B cell (primary cell): ENCODE results near the gene CPSF6. TPM values are rescaled to one million over a fixed set of nuclear protein-coding genes. Genes with fewer than 3 reads are reported as not detected.

Experiments
- ATAC-seq: fragments of 200-7000 bp; cut with Tn5 transposase; one replicate; pipeline ENCODE4 v1.10.0; 2021; ENCODE audit warnings: low read depth, mild to moderate bottlenecking, moderate number of reproducible peaks, moderate library complexity
- CTCF ChIA-PET: fragments of 350-600 bp; sonication (Branson Sonifier 250); formaldehyde crosslinking; loops from one replicate; lab custom pipeline; 2021; ENCODE audit warnings: antibody characterized with exemption, inconsistent platforms; lab: Charles Lee
- POLR2A ChIA-PET: fragments of 350-600 bp; sonication (Branson Sonifier 250); formaldehyde crosslinking; loops from one replicate; lab custom pipeline; 2021; ENCODE audit warnings: antibody characterized with exemption; lab: Charles Lee
- DNase-seq: peaks from one replicate; pipeline ENCODE4 v3.0.0; 2013
- H2AFZ ChIP-seq: 2 replicates; pipeline ENCODE4 v1.6.1; 2012; ENCODE audit warnings: mild to moderate bottlenecking, low read depth, low read length; ENCODE audit not compliant: insufficient read depth, poor library complexity, severe bottlenecking
- H3K27ac ChIP-seq, 2 donors: 1 replicate in 1 of 2; 2 replicates in 1 of 2; pipeline ENCODE4 v1.5.1; 2012 to 2013; ENCODE audit warnings: low read length in 2 of 2, mild to moderate bottlenecking in 2 of 2, moderate library complexity in 1 of 2
- H3K27me3 ChIP-seq, 4 experiments: fragments of 200-600 bp in 1 of 4; sonication (generic) in 1 of 4; replicated peaks in 1 of 4; 1 replicate in 2 of 4; 2 replicates in 2 of 4; pipeline versions ENCODE4 v1.6.1 to v1.7.0; 2013 to 2016; ENCODE audit warnings: low read length in 3 of 4, mild to moderate bottlenecking in 2 of 4, mixed read lengths in 1 of 4, moderate library complexity in 1 of 4; ENCODE audit not compliant: insufficient read depth in 4 of 4, control insufficient read depth in 3 of 4; ENCODE audit errors: control extremely low read depth in 1 of 4
- H3K36me3 ChIP-seq, 2 experiments: replicated peaks in 1 of 2; 1 replicate in 1 of 2; 2 replicates in 1 of 2; pipeline versions ENCODE4 v1.6.1 to v1.7.1; 2013; ENCODE audit warnings: low read length in 1 of 2; ENCODE audit not compliant: insufficient read depth in 2 of 2, control insufficient read depth in 1 of 2; ENCODE audit errors: control extremely low read depth in 1 of 2, extremely low read depth in 1 of 2
- H3K4me1 ChIP-seq, 2 donors: fragments of 200-600 bp in 1 of 2; sonication (generic) in 1 of 2; 1 replicate in 1 of 2; 2 replicates in 1 of 2; pipeline versions ENCODE4 v1.5.1 to v1.6.1; 2013 to 2017; ENCODE audit warnings: low read length in 2 of 2; ENCODE audit not compliant: control insufficient read depth in 2 of 2, insufficient read depth in 2 of 2
- H3K4me2 ChIP-seq: replicated peaks from 2 replicates; pipeline ENCODE3; 2012; ENCODE audit warnings: mild to moderate bottlenecking, low read depth, low read length; ENCODE audit not compliant: poor library complexity, severe bottlenecking
- H3K4me3 ChIP-seq, 5 experiments: fragments of 200-600 bp in 1 of 5; sonication (generic) in 1 of 5; 1 replicate in 3 of 5; 2 replicates in 2 of 5; pipeline versions ENCODE4 v1.5.1 to v1.7.0; 2011 to 2016; ENCODE audit warnings: low read length in 4 of 5, mild to moderate bottlenecking in 4 of 5, low read depth in 2 of 5, control low read depth in 1 of 5, moderate library complexity in 1 of 5; ENCODE audit not compliant: insufficient read depth in 1 of 5; ENCODE audit errors: control extremely low read depth in 1 of 5, extremely low read depth in 1 of 5
- H3K79me2 ChIP-seq: fragments of 200-600 bp; sonication (generic); one replicate; pipeline ENCODE4 v1.6.0; 2016; ENCODE audit warnings: low read length; ENCODE audit not compliant: control insufficient read depth, insufficient read depth
- H3K9ac ChIP-seq: fragments of 200-600 bp; sonication (generic); 2 replicates; pipeline ENCODE4 v1.6.1; 2017; ENCODE audit warnings: mild to moderate bottlenecking, low read length, moderate library complexity
- H3K9me3 ChIP-seq, 3 donors: one replicate each; pipeline versions ENCODE4 v1.6.1 to v1.7.1; 2013; ENCODE audit warnings: low read length in 2 of 3; ENCODE audit not compliant: control insufficient read depth in 2 of 3, insufficient read depth in 1 of 3; ENCODE audit errors: control extremely low read depth in 1 of 3
- H4K20me1 ChIP-seq: 2 replicates; pipeline ENCODE4 v1.6.0; 2012; ENCODE audit warnings: mild to moderate bottlenecking, low read length; ENCODE audit not compliant: insufficient read depth, control insufficient read depth, poor library complexity, severe bottlenecking
- H3K27ac Mint-ChIP-seq: one replicate; pipeline ENCODE4 v1.8.0; 2021; ENCODE audit warnings: mixed read lengths
- H3K27me3 Mint-ChIP-seq: one replicate; pipeline ENCODE4 v1.8.0; 2021; ENCODE audit warnings: mixed read lengths
- H3K4me1 Mint-ChIP-seq: one replicate; pipeline ENCODE4 v1.8.0; 2021; ENCODE audit warnings: mixed read lengths
- H3K4me3 Mint-ChIP-seq: one replicate; pipeline ENCODE4 v1.8.0; 2021; ENCODE audit warnings: mixed read lengths
- H3K9me3 Mint-ChIP-seq: one replicate; pipeline ENCODE4 v1.8.0; 2022; ENCODE audit warnings: mixed read lengths; ENCODE audit not compliant: insufficient read depth
- EZH2 ChIP-seq: IDR thresholded peaks from 2 replicates; pipeline ENCODE4 v1.6.1; 2012; ENCODE audit warnings: borderline replicate concordance, low read depth, mild to moderate bottlenecking, moderate library complexity, low read length; ENCODE audit not compliant: insufficient read depth, poor library complexity, severe bottlenecking
- WGBS: methylation state at CpG from one replicate; pipeline ENCODE4 v1.1.5; 2013; ENCODE audit warnings: missing lambda C conversion rate; ENCODE audit not compliant: insufficient coverage; 5-methylcytosine and 5-hydroxymethylcytosine counted together
- intact Hi-C: fragments of 100-400 bp; cut with micrococcal nuclease; formaldehyde crosslinking; loops from one replicate; pipeline ENCODE4 v1.10.0; 2022
- polyA plus RNA-seq: library from polyadenylated mRNA; depleted of rRNA; stranded (reverse); fragments of >200 nt; gene quantifications from 2 replicates; pipeline ENCODE4 v1.2.3, GENCODE V29; 2012
- total RNA-seq, 2 donors: library from RNA; stranded (reverse); fragments of 120-200 nt in 1 of 2; gene quantifications; 1 replicate in 1 of 2; 2 replicates in 1 of 2; pipeline versions ENCODE4 v1.2.3 to v1.2.4, GENCODE V29; 2013 to 2022
- TF ChIP-seq, protein P1 (sequence below): fragments of 200-600 bp; IDR thresholded peaks from one replicate; pipeline ENCODE4 v1.8.0; 2022; ENCODE audit warnings: antibody characterized with exemption, mild to moderate bottlenecking

CPSF6 gene
- total and polyA plus RNA-seq, 2 donors (not counting 1 experiment from before 2014, with no cell fraction given) = 22.3 to 108 TPM

GRCh38 chr12:69240631-69240995 is 1.2 kb downstream of the CPSF6 start:
- intact Hi-C loops = loop anchor here (1.0 to 10.0 kb wide), 4 partner anchors 12 to 94 kb away; no protein-coding TSS in a partner anchor
- Histone ChIP-seq H3K9ac (peak overlapping the region; percentile 97), H4K20me1 (peaks cover 32% of the 10 kb centered on the region), H3K36me3 (no peaks in the 10 kb centered on the region), H3K4me3 (peak overlapping the region; percentile 63 to 91 (median 88)), H3K79me2 (peaks cover 58% of the 10 kb centered on the region), H3K27ac (peak overlapping the region; percentile 79 to 88), H3K4me2 (peak overlapping the region; percentile 94), H3K27me3 (no peaks in the 10 kb centered on the region), H2AFZ (peak overlapping the region; percentile 97), H3K9me3 (no peaks in the 10 kb centered on the region), H3K4me1 (peaks cover 33 to 39% of the 10 kb centered on the region in 2 donors)
- Mint-ChIP-seq H3K4me3 (peak overlapping the region; percentile 93), H3K27me3 (no peaks in the 10 kb centered on the region), H3K27ac (peak overlapping the region; percentile 98), H3K4me1 (peaks cover 56% of the 10 kb centered on the region), H3K9me3 (no peaks in the 10 kb centered on the region)
- no peak for TF ChIP-seq EZH2
- TF ChIP-seq, protein P1, sequence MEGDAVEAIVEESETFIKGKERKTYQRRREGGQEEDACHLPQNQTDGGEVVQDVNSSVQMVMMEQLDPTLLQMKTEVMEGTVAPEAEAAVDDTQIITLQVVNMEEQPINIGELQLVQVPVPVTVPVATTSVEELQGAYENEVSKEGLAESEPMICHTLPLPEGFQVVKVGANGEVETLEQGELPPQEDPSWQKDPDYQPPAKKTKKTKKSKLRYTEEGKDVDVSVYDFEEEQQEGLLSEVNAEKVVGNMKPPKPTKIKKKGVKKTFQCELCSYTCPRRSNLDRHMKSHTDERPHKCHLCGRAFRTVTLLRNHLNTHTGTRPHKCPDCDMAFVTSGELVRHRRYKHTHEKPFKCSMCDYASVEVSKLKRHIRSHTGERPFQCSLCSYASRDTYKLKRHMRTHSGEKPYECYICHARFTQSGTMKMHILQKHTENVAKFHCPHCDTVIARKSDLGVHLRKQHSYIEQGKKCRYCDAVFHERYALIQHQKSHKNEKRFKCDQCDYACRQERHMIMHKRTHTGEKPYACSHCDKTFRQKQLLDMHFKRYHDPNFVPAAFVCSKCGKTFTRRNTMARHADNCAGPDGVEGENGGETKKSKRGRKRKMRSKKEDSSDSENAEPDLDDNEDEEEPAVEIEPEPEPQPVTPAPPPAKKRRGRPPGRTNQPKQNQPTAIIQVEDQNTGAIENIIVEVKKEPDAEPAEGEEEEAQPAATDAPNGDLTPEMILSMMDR = no peak
- ATAC-seq = no peak
- CTCF ChIA-PET = interaction anchor here (1.5 to 3.7 kb wide), 2 partner anchors 12 to 331 kb away, joined by 3 to 18 read pairs; no protein-coding TSS in a partner anchor
- DNase-seq = peak; percentile 26
- POLR2A ChIA-PET = no interaction called here
- 0% methylated on average over 3 of the region's 11 CpGs for WGBS

- peaks cover 36 to 39% of the 10 kb centered on the region in 2 donors for H3K4me1 ChIP-seq
- no peak for ATAC-seq
- no peak for DNase-seq
- H3K9me3 Mint-ChIP-seq = no peaks in the 10 kb centered on the region
- peak overlapping the region; percentile 97 for H3K9ac ChIP-seq
- peak overlapping the region; percentile 64 for H3K4me3 Mint-ChIP-seq
- H3K27me3 Mint-ChIP-seq = no peaks in the 10 kb centered on the region
- H3K36me3 ChIP-seq = no peaks in the 10 kb centered on the region
- no peak overlapping the region for H2AFZ ChIP-seq
- ChIA-PET CTCF (interaction anchor here (0.6 to 3.7 kb wide), 6 partner anchors 11 to 330 kb away, joined by 3 to 18 read pairs (median 6); no protein-coding TSS in a partner anchor), POLR2A (no interaction called here)
- 0% methylated on average over 1 of the region's 5 CpGs for WGBS
- H3K4me3 ChIP-seq = peak overlapping the region in 1 of 5 experiments; percentile 91
- H3K79me2 ChIP-seq = peaks cover 68% of the 10 kb centered on the region
- no peak for TF ChIP-seq EZH2
- TF ChIP-seq, protein P1 = no peak
- peaks cover 37% of the 10 kb centered on the region for H4K20me1 ChIP-seq
- peak overlapping the region; percentile 94 for H3K4me2 ChIP-seq
- peaks cover 63% of the 10 kb centered on the region for H3K4me1 Mint-ChIP-seq
- intact Hi-C loops = loop anchor here (5.0 to 10.0 kb wide), 2 partner anchors 41 to 93 kb away; no protein-coding TSS in a partner anchor
- H3K27me3 ChIP-seq = no peaks in the 10 kb centered on the region
- no peaks in the 10 kb centered on the region for H3K9me3 ChIP-seq
- peak overlapping the region in 1 of 2 donors; percentile 56 for H3K27ac ChIP-seq
- H3K27ac Mint-ChIP-seq = peak overlapping the region; percentile 37
Measured at GRCh38 chr12:69241438-69242092, 2.2 kb downstream of the CPSF6 start.
